T-helper 1 cell treated with Interleukin-12 subunit alpha and Interleukin-12 subunit beta and Interleukin-4 antibody, amounts not matched to agents 30 ng/mL and 1 ng/mL, for 36 hours (primary cell): ENCODE data around the gene CREB3L2. TPM values are rescaled to one million over a fixed set of nuclear protein-coding genes. Genes with fewer than 3 reads are reported as not detected.

Source experiments
- intact Hi-C: fragments of 100-400 bp; cut with micrococcal nuclease; formaldehyde crosslinking; loops from one replicate; pipeline ENCODE4 v1.15.1; 2024
- total RNA-seq: library from RNA; stranded (reverse); gene quantifications from 2 replicates; pipeline ENCODE4 v1.2.3, GENCODE V29; 2022

CREB3L2 gene
- total RNA-seq, 1 donor from 2014 or later: 51.4 TPM

GRCh38 chr7:137915266-137915665 is 86.6 kb downstream of the CREB3L2 start:
- intact Hi-C loops: no loop called here

DNA sequence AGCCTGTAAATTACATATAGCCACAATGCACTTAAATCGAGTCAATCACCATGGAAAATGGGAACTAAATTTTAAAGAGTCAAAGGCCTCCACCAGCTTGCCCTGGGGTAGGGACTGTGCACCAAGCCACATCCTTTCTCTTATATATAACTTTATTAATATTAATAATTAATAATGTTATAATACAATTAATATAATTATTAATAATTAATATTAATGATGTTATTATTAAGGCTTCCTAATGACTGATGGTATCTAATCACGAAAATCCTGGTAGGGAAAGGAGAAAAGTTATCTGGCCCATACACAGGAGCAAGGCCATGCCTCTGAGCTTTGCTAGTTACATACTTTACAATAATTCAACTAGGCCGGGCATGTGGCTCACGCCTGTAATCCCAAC is 87.9 kb downstream of the CREB3L2 start:
- intact Hi-C loops: no loop called here

DNA sequence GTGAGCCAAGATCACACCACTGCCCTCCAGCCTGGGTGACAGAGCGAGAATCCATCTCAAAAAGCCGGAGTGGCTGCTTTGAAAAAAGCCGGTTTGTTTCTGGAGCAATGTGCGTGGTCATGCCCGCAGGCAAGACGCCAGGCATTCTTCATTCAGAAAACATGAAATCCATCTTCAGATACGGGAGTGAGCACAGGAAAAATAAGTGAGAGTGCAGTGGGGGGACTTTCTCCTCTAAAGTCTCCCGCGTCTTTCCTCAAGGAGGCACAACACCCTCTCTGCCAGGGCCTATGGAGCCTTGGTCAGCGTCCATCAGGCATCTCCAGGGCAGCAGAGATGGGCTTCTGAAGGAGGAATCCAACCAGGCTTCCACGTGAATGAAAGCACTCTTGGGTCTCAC is 92.8 kb downstream of the CREB3L2 start:
- intact Hi-C loops: loop anchor here (10.0 kb wide), 1 partner anchor 556 kb away; the partner anchor contains the start of gene TRIM24

DNA sequence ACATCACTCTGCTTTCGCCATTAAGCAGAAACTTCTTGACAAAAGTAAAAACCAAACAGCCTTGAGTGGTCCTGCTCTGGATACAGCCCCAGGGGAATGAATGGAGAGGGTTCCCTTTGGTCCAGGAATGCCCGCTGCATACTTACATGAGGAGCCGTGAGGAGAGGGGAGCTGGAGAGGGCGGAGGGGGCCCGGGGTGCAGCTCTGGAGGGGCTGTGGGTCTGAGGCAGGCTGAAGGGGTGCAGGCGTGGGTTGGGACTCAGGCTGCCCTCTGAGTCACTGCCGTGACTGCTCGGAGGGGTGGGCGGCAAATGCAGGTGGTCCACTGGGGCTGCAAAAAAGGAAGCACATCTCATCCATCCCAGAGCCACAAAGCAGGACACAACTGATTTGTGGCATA is 93.8 kb downstream of the CREB3L2 start:
- intact Hi-C loops: loop anchor here (10.0 kb wide), 1 partner anchor 557 kb away; the partner anchor contains the start of gene TRIM24

- intact Hi-C loops: loop anchor here (10.0 kb wide), 1 partner anchor 558 kb away; the partner anchor contains the start of gene TRIM24
Measured at GRCh38 chr7:137906636-137907035, 95.2 kb downstream of the CREB3L2 start.

- intact Hi-C loops: loop anchor here (5.0 to 10.0 kb wide), 2 partner anchors 257 to 560 kb away; partner anchors contain the start of gene TRIM24
Measured at GRCh38 chr7:137904833-137905232, 97.1 kb downstream of the CREB3L2 start.

DNA sequence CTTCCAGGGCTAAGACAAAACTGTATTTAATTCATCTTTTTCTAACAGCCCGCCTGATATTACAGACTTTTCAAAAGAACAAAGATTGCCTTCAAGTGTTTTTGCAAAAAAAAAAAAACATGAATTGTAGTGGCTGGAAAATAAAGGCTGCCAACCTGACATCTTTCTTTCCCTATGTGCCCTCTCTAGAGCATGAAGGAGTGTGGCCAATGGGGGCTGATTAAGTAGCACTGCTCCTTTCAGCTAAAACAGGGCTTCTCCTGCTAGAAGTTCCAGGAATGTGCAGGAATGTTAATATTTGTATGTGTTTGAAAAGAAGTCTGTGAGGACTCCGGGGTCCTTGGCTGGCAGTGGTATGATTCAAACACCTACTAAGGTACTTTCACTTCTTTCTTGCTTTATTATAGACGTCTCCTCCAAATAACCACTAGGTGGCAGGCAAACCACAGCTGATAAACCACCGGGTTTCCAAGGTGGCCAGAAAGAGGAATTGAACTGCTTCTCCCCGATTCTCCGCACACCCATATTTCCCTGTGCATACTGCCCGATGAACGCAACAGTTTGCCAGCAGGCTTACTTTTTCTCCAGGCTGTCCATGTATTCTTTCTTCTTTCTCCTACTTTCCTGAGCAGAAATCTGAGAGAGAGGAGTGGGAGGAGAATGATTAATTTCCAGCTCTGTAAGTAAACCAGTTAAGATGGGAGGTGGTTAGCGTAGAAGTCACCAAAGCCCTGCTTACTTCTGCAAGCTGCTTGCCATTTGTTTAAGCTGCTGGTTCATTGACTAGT is 98.3 kb downstream of the CREB3L2 start:
- intact Hi-C loops: loop anchor here (1.0 to 10.0 kb wide), 8 partner anchors 31 to 963 kb away; partner anchors contain the start of gene TRIM24

DNA sequence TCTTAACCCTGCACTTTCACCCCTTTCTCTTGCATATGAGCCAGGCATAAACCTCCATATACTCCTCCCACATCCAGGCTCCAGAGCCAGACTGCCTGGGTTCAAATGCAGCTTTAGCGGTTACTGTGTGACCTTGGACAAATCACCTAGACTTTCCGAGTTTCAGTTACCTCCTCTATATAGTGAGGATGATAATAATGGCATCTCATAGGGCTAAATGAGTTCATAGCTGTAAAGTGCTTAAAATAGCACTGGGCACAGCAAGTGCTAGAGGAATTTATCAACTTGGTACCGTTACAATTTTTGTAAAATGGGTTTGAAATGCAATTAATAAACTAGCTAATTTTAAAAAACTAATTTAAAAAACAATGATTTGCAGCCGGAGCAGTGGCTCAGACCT is 101.7 kb downstream of the CREB3L2 start:
- intact Hi-C loops: loop anchor here (5.0 to 10.0 kb wide), 2 partner anchors 262 to 565 kb away; partner anchors contain the start of gene TRIM24

- intact Hi-C loops: loop anchor here (1.0 to 2.0 kb wide), 5 partner anchors 52 to 293 kb away; partner anchors contain the start of gene DGKI
Measured at GRCh38 chr7:137898839-137899721, 102.8 kb downstream of the CREB3L2 start.

DNA sequence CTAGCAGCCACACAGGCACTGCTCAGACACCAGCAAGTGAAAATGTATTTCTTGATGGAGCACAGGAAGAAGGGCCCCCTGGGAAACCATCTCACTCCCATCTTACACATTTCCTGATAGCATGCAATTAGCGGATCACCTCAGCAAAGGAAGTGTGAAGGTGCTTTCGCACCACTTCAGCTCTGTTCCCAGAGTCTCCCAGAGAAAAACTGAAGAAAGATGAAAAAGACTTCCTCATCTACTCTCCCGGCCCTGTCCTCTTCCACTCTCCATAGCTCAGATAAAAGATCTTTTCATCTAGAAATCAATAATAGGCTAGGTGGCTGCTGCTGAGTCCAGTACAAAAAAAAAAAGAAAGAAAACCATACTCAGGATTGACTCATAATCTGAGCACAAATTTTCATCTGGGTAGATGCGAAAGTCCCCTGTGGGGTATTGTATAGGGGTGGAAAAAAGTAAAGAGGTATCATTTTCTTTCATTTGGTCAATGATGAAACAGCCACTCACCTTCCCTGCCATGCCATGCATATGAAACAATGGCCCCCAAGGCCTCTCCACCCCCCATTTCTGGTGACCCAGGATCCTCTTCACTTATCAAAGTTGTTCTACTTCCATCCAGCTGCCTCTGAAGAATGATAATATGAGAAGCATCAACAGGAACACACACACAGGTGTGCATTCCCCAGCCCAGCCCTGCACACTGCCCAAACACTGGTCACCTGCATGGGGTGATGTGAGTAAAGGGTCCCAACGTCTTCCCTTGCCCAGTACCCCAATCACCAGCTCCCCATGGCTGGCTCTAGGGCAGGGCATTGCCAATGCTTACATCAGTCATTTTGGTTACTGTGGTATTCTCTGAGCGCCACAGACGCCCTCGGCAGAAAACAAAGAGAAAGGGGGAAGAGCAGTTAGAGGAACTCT is 106.3 kb downstream of the CREB3L2 start:
- intact Hi-C loops: no loop called here

DNA sequence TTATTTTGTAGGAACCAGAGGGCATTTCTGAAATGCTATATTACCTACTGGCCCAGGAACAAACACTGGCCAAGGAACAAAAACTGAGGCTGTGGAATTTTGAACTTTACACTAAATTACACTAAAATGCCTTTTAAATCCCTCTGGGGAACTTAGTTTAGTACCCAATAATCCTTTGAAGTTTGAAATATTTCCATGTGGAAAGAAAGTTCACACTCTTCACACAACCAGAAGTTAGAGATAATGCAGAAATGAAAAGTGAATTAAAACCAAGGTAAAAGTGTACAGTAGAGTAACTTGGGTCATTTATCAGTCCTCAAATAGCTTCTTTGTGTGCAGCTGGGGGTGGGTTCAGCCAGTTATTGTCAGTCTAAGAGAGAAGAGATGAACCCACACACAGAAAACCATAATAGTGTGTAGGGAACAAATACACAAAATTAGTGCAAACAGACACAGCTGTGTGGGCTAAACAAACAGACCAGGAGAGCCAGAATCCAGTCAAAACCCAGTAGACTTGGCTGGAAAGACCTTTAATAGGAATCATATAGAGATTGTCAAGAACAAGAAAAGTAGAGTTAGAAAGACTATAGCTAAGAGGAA is 108.6 kb downstream of the CREB3L2 start:
- intact Hi-C loops: no loop called here

DNA sequence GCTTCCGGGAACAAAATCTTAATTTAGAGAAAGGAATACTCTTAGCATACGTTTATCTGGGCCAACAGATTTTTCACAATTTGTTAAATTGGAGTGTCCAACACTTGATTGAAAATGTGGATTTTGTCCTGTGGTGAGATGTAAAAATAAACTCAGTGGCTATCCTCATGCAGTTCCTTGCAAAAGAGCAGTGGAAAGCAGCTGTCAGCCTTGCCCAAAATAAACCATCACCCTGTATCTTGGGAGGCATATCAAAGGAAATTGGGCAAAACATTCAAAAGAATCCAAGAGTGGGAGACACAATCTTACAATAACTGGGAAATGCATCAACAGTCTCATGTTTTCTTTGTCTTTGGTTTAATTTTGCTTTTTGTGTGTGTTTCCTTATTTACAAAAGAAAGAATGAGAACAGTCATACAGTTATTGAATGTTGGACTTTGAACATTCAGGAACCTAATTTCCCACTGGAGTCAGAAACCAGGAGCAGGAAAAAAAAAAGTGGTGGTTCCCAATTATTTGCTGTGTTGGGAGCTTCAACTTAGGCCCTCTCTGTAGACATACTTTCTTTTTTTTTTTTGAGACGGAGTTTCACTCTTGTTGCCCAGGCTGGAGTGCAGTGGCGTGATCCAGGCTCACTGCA is 110.8 kb downstream of the CREB3L2 start:
- intact Hi-C loops: no loop called here

- intact Hi-C loops: no loop called here
Measured at GRCh38 chr7:137890449-137890921, 111.4 kb downstream of the CREB3L2 start.

DNA sequence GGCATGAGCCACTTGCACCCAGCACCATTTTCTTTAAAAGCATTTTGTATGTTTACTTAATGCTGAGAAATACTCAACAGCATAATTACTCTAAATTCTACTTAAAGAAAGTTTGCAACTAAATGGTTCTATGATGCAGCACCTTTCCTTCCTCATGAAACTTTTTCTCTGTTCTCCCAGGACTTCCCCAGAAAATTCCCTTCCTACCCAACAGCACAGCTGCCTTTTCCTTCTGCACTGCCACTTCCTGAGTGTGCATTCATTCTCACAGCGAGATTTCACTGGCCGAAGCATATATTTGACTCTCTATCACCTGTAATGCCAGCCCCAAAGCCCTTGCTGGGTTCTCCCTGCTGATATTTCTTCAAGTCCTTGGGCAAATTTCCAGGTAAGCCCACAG is 113.6 kb downstream of the CREB3L2 start:
- intact Hi-C loops: no loop called here

GRCh38 chr7:137886746-137887145 is 115.1 kb downstream of the CREB3L2 start:
- intact Hi-C loops: no loop called here

DNA sequence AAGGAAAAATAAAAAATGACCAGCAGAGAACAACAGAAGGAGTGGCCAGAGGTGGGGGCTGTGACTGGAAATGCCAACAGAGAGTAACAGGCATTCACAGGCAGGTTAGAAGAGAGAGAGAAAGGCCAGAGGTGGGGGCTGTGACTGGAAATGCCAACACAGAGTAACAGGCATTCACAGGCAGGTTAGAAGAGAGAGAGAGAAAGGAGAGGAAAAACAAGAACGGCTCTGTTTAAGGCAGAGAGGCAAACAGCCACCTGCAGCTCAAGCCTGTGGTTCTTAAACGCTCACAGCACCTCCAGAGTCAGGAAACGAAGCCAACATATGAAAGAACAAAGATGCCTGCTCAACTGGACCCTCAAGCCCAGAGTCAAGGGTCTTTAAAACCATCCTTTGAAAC is 115.6 kb downstream of the CREB3L2 start:
- intact Hi-C loops: no loop called here

DNA sequence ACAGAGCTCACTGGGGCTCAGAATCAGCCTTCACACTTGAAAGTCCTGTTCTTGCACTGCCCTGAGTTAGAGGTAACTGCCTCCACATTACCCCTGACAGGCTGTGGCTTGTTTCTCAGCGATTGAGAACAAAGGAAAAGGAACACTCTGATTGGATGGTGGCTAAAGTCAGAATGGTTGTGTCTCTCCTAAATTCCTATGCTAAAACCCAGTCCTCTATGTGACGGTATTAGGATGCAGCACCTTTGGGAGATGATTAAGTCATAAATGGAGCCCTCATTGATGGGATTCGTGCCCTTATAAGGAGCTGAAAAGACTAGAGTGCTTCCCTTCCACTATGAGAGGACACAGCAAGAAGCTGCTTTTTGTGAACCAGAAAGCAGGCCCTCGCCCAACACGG is 116.2 kb downstream of the CREB3L2 start:
- intact Hi-C loops: no loop called here

DNA sequence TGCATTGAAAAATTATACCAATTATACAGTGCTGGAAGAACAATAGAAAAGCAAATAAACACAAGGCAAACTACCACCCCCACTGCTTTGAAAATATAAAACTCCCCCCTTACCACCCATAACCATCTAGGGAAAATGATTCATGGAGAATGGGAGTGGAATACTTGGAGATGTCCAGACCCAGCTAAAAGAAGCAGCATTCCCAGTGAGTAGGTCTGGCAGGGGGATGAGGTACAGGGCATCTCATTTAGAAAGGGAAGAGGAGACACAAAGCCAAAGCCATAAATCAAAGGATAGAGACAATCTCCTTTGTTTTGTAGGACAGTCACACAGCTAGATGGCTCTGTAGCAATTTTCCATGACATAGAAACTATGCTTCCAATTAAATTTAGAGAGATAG is 119.1 kb downstream of the CREB3L2 start:
- intact Hi-C loops: no loop called here

DNA sequence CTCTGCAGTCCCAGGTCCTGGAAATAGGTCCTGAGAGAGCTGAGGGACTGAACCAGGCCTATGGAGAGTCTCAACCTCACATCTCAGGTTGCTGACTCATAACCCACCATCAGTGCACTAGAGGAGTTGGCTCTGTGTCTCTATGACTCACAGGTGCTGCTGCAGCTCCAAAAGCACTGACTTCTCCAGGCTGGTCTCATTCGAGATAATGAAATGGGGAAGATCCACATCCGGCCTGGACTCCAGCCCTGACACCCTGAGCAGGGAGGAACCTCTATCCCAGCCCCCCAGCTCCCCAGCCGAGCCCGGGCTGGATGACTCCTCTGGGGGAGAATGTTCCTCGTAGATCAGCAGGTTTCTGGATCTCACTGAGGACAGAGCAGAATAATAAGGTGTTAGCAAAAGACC is 119.6 kb downstream of the CREB3L2 start:
- intact Hi-C loops: no loop called here
